Liver (tissue), 9 donors: ENCODE results near the gene MARK1. TPM values are rescaled to one million over a fixed set of nuclear protein-coding genes. Genes with fewer than 3 reads are reported as not detected.

Experiments
- DNase-seq: peaks from one replicate; pipeline ENCODE4 v3.0.0-alpha.2; 2017; ENCODE audit warnings: low spot score
- H3K27ac ChIP-seq, 2 donors: one replicate each; pipeline ENCODE4 v1.7.0; 2013; ENCODE audit warnings: inconsistent platforms in 2 of 2, low read length in 2 of 2, control low read depth in 1 of 2, low read depth in 1 of 2, mild to moderate bottlenecking in 1 of 2
- H3K27me3 ChIP-seq, 4 donors: one replicate each; pipeline versions ENCODE4 v1.6.1 to v1.7.0; 2013; ENCODE audit warnings: low read length in 3 of 4, inconsistent platforms in 1 of 4, mild to moderate bottlenecking in 1 of 4, moderate library complexity in 1 of 4; ENCODE audit not compliant: control insufficient read depth in 4 of 4, insufficient read depth in 4 of 4
- H3K36me3 ChIP-seq, 4 donors: one replicate each; pipeline versions ENCODE4 v1.6.1 to v1.7.0; 2013; ENCODE audit warnings: low read length in 3 of 4, mild to moderate bottlenecking in 3 of 4, low read depth in 1 of 4, moderate library complexity in 1 of 4; ENCODE audit not compliant: control insufficient read depth in 4 of 4, insufficient read depth in 3 of 4
- H3K4me1 ChIP-seq, 4 donors: one replicate each; pipeline versions ENCODE4 v1.6.1 to v1.7.0; 2013; ENCODE audit warnings: low read length in 3 of 4, mild to moderate bottlenecking in 3 of 4, moderate library complexity in 1 of 4; ENCODE audit not compliant: control insufficient read depth in 4 of 4, insufficient read depth in 4 of 4
- H3K4me3 ChIP-seq, 3 donors: one replicate each; pipeline versions ENCODE4 v1.6.1 to v1.7.0; 2013; ENCODE audit warnings: low read length in 3 of 3, control low read depth in 1 of 3, low read depth in 1 of 3, mild to moderate bottlenecking in 1 of 3
- H3K9ac ChIP-seq, 2 donors: one replicate each; pipeline ENCODE4 v1.7.0; 2013; ENCODE audit warnings: low read length in 2 of 2, mild to moderate bottlenecking in 2 of 2, moderate library complexity in 2 of 2, control low read depth in 1 of 2, low read depth in 1 of 2
- H3K9me3 ChIP-seq, 4 donors: one replicate each; pipeline versions ENCODE4 v1.6.1 to v1.7.0; 2013; ENCODE audit warnings: low read length in 3 of 4; ENCODE audit not compliant: control insufficient read depth in 4 of 4
- EGR1 ChIP-seq, 2 donors: IDR thresholded peaks; 2 replicates each; pipeline ENCODE4 v1.6.1; 2016 to 2018; ENCODE audit warnings: antibody characterized with exemption in 2 of 2, low read depth in 2 of 2
- FOXA2 ChIP-seq: IDR thresholded peaks from 2 replicates; pipeline ENCODE4 v1.6.1; 2016; ENCODE audit warnings: antibody characterized with exemption
- HNF4A ChIP-seq, 2 donors: conservative IDR thresholded peaks; 2 replicates each; pipeline ENCODE4 v1.6.1; 2016; ENCODE audit warnings: antibody characterized with exemption in 2 of 2, mild to moderate bottlenecking in 2 of 2
- JUND ChIP-seq, 2 donors: IDR thresholded peaks; 2 replicates each; pipeline ENCODE4 v1.6.1; 2016; ENCODE audit warnings: antibody characterized with exemption in 2 of 2
- NR2F2 ChIP-seq: IDR thresholded peaks from 2 replicates; pipeline ENCODE4 v1.6.1; 2016; ENCODE audit warnings: antibody characterized with exemption
- RAD21 ChIP-seq, 2 donors: IDR thresholded peaks; 2 replicates each; pipeline ENCODE4 v1.6.1; 2016; ENCODE audit warnings: antibody characterized with exemption in 2 of 2, mild to moderate bottlenecking in 2 of 2
- RXRA ChIP-seq, 2 donors: IDR thresholded peaks; 2 replicates each; pipeline ENCODE4 v1.6.1; 2017 to 2018; ENCODE audit warnings: antibody characterized with exemption in 2 of 2, mild to moderate bottlenecking in 1 of 2
- SP1 ChIP-seq: IDR thresholded peaks from 2 replicates; pipeline ENCODE4 v1.6.1; 2018; ENCODE audit warnings: antibody characterized with exemption, mild to moderate bottlenecking
- WGBS: extraction: QIAGEN DNeasy Blood & Tissue Kit; methylation state at CpG from one replicate; pipeline ENCODE4 v1.1.7; 2013; 5-methylcytosine and 5-hydroxymethylcytosine counted together
- polyA plus RNA-seq, 2 donors: library from polyadenylated mRNA; stranded (reverse) in 1 of 2; unstranded in 1 of 2; fragments of 200-250 nt in 1 of 2; fragments of >200 nt in 1 of 2; fragmentation: Nextera tagmentation in 1 of 2; extraction: Ambion mirVana in 1 of 2; gene quantifications; one replicate each; pipeline versions ENCODE4 v1.2.1 to v1.2.3, GENCODE V29; 2013 to 2015
- total RNA-seq, 2 donors: library from RNA; depleted of rRNA; stranded (reverse); fragments of >200 nt; gene quantifications; one replicate each; pipeline ENCODE4 v1.2.3, GENCODE V29; 2014
- TF ChIP-seq, protein P1 (sequence below): IDR thresholded peaks from 2 replicates; pipeline ENCODE4 v1.6.1; 2016; ENCODE audit warnings: antibody characterized with exemption
- TF ChIP-seq, protein P2 (sequence below): IDR thresholded peaks from 2 replicates; pipeline ENCODE4 v1.6.1; 2016; ENCODE audit warnings: antibody characterized with exemption
- TF ChIP-seq, protein P3 (sequence below): fragments of 150-350 bp; IDR thresholded peaks from 2 replicates; pipeline ENCODE4 v1.5.1; 2017; ENCODE audit warnings: improper control_type of control experiment, low read depth, low read length; ENCODE audit not compliant: missing input control
- TF ChIP-seq, protein P4 (sequence below): IDR thresholded peaks from 2 replicates; pipeline ENCODE4 v1.6.1; 2016; ENCODE audit warnings: antibody characterized with exemption, mild to moderate bottlenecking
- donor health status: healthy.
- donor health status: healthy.
- donor health status: healthy.
- donor health status: healthy.
- donor health status: healthy.

The MARK1 gene
- total and polyA plus RNA-seq, 4 donors = 0.10 to 0.59 (median 0.25) TPM

DNA sequence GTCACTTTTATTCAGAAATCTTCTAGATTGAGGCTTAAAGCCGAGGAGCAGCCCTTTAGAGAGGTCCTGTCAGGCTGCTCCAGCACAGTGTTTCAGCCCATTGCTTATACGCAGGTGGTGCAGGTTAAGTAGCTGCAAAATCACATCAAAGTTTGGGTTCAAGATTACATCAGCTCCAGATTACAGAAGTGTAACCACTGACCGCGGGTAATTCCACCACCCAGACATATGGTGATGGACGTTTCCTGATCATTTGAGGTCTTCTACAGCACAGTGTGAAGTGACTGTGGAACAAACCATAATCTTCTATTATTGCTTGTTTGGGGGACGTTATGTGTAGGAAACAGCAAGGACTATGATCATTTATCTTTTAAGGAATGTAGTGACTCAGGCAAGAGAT, 174.0 kb downstream of the MARK1 start:
- Histone ChIP-seq H3K27ac (no peak overlapping the region), H3K9ac (no peak overlapping the region), H3K4me1 (peaks cover 3 to 28% (median 23%) of the 10 kb centered on the region in 4 donors), H3K27me3 (no peaks in the 10 kb centered on the region), H3K36me3 (peaks cover 0 to 11% (median 6%) of the 10 kb centered on the region in 4 donors), H3K9me3 (no peaks in the 10 kb centered on the region), H3K4me3 (no peak overlapping the region)
- TF ChIP-seq, protein P1, sequence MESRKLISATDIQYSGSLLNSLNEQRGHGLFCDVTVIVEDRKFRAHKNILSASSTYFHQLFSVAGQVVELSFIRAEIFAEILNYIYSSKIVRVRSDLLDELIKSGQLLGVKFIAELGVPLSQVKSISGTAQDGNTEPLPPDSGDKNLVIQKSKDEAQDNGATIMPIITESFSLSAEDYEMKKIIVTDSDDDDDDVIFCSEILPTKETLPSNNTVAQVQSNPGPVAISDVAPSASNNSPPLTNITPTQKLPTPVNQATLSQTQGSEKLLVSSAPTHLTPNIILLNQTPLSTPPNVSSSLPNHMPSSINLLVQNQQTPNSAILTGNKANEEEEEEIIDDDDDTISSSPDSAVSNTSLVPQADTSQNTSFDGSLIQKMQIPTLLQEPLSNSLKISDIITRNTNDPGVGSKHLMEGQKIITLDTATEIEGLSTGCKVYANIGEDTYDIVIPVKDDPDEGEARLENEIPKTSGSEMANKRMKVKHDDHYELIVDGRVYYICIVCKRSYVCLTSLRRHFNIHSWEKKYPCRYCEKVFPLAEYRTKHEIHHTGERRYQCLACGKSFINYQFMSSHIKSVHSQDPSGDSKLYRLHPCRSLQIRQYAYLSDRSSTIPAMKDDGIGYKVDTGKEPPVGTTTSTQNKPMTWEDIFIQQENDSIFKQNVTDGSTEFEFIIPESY = no peak
- no peak for TF ChIP-seq JUND (IDR thresholded peaks at IDR 0.05)
- TF ChIP-seq EGR1 (IDR thresholded peaks at IDR 0.05; ENCODE audit: low read depth in 2 of 2) = no peak
- TF ChIP-seq SP1 = no peak
- TF ChIP-seq, protein P2, sequence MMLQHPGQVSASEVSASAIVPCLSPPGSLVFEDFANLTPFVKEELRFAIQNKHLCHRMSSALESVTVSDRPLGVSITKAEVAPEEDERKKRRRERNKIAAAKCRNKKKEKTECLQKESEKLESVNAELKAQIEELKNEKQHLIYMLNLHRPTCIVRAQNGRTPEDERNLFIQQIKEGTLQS = no peak
- TF ChIP-seq RXRA (IDR thresholded peaks at IDR 0.05) = no peak
- TF ChIP-seq RAD21 (IDR thresholded peaks at IDR 0.05) = no peak
- TF ChIP-seq, protein P3, sequence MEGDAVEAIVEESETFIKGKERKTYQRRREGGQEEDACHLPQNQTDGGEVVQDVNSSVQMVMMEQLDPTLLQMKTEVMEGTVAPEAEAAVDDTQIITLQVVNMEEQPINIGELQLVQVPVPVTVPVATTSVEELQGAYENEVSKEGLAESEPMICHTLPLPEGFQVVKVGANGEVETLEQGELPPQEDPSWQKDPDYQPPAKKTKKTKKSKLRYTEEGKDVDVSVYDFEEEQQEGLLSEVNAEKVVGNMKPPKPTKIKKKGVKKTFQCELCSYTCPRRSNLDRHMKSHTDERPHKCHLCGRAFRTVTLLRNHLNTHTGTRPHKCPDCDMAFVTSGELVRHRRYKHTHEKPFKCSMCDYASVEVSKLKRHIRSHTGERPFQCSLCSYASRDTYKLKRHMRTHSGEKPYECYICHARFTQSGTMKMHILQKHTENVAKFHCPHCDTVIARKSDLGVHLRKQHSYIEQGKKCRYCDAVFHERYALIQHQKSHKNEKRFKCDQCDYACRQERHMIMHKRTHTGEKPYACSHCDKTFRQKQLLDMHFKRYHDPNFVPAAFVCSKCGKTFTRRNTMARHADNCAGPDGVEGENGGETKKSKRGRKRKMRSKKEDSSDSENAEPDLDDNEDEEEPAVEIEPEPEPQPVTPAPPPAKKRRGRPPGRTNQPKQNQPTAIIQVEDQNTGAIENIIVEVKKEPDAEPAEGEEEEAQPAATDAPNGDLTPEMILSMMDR = no peak
- TF ChIP-seq FOXA2 = no peak
- 75% methylated on average over 6 of the region's 6 CpGs for WGBS
- DNase-seq = no peak

DNA sequence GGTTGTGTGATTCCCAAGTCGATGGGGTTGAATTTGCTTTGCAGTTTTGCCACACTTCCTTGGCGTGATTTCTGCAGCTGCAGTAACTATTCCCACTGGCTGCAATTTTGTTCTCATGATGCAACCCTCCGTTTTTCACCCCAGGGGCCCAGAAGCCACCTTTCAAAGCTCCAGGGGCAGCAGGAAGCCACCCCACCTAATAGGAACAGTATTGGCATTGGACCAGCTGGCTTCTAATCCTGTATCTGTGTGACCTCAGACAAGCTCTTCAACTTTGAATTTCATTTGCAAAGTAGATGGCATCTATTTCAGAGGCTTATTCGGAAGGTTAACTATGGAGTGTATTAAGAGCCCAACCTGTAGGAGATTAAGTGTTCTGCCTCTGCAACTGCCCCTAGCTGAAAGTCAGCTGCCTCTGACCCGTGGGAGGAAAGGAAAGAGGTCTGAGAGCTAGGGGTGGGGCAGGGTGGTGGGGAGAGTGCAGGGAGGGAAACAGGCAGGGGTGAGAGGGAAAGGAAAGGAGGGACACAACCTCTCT, 174.9 kb downstream of the MARK1 start:
- DNase-seq = no peak
- Histone ChIP-seq H3K9me3 (no peaks in the 10 kb centered on the region), H3K27me3 (no peaks in the 10 kb centered on the region), H3K4me1 (peaks cover 3 to 21% (median 17%) of the 10 kb centered on the region in 4 donors), H3K27ac (no peak overlapping the region), H3K4me3 (no peak overlapping the region), H3K36me3 (peaks cover 0 to 4% (median 2%) of the 10 kb centered on the region in 4 donors), H3K9ac (no peak overlapping the region)
- TF ChIP-seq EGR1 (IDR thresholded peaks at IDR 0.05; ENCODE audit: low read depth in 2 of 2) = no peak
- TF ChIP-seq, protein P4, sequence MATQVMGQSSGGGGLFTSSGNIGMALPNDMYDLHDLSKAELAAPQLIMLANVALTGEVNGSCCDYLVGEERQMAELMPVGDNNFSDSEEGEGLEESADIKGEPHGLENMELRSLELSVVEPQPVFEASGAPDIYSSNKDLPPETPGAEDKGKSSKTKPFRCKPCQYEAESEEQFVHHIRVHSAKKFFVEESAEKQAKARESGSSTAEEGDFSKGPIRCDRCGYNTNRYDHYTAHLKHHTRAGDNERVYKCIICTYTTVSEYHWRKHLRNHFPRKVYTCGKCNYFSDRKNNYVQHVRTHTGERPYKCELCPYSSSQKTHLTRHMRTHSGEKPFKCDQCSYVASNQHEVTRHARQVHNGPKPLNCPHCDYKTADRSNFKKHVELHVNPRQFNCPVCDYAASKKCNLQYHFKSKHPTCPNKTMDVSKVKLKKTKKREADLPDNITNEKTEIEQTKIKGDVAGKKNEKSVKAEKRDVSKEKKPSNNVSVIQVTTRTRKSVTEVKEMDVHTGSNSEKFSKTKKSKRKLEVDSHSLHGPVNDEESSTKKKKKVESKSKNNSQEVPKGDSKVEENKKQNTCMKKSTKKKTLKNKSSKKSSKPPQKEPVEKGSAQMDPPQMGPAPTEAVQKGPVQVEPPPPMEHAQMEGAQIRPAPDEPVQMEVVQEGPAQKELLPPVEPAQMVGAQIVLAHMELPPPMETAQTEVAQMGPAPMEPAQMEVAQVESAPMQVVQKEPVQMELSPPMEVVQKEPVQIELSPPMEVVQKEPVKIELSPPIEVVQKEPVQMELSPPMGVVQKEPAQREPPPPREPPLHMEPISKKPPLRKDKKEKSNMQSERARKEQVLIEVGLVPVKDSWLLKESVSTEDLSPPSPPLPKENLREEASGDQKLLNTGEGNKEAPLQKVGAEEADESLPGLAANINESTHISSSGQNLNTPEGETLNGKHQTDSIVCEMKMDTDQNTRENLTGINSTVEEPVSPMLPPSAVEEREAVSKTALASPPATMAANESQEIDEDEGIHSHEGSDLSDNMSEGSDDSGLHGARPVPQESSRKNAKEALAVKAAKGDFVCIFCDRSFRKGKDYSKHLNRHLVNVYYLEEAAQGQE = no peak
- no peak for TF ChIP-seq HNF4A (conservative IDR thresholded peaks at IDR 0.05)
- TF ChIP-seq, protein P1 = no peak
- no peak for TF ChIP-seq NR2F2
- WGBS = 40% methylated on average over 5 of the region's 5 CpGs
